Stimulated activated CD8-positive, alpha-beta memory T cell treated with anti-CD3 and anti-CD28 coated beads, Interleukin-7, amount 100 ng/mL, for 24 hours (primary cell): Measurements from ENCODE around the gene PRDM16.

Experiments used
- DNase-seq: peaks from one replicate; pipeline ENCODE4 v3.0.0-alpha.2; 2020; ENCODE audit warnings: low read depth

Gene PRDM16

DNA sequence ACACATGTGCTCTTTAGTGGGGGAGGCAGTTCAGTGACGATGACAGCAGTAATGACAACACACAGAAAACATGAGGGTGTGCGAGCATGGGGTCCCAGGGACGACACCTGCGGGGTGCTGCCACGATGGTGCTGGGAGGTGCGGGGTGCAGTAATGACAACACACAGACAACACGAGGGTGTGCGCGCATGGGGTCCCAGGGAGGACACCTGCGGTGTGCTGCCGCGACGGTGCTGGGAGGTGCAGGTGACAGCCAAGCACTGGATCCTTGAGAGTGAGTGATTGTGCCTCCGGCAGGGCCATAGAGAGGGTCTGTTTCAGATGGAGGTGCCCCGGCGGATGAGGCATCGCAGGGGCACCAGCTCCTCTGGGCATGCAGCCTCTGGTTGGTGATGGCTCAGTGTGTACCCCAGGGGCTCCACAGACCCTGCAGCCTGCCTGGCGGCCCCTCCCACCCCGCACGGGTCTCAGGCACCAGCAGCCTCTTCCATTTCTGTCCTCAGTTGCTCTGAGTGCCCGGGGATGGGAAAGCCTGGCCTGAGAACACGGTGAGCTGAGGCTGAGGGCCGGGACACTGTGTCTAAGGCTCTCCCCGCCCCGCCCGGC, 193.8 kb downstream of the PRDM16 start:
- DNase-seq = no peak

GRCh38 chr1:3263790-3264189, 194.8 kb downstream of the PRDM16 start:
- DNase-seq = no peak

GRCh38 chr1:3264456-3264855, 195.5 kb downstream of the PRDM16 start:
- DNase-seq = no peak

GRCh38 chr1:3265835-3266805, 197.1 kb downstream of the PRDM16 start:
- DNase-seq = no peak

DNA sequence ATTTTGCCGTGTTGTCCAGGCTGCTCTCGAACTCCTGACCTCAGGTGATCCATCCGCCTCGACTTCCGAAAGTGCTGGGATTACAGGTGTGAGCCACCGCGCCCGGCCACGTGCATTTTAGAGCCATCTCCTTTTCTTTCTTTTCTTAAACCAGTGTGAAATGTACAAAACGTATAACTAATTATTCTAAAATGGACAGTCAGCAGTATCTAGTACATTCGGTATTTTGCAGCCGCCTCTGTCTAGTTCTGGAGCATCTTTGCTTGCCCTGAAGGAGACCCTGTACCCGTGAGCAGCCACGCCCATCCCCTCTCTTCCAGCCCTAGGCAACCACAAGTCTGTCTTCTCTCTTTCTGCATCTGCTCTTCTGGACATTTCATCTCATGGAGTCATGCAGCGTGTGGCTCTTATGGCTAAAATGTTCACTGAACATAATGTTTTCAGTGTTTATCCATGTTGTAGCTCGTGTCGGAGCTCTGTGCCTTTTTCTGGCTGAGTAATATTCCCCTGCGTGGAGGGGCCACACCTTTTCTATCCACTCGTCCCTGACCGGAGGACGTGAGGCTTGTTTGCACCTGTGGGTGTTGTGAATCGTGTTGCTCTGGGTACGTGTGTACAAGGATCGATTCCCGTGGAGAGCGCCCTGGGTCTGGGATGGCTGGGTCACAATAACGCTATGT, 198.0 kb downstream of the PRDM16 start:
- DNase-seq = no peak

DNA sequence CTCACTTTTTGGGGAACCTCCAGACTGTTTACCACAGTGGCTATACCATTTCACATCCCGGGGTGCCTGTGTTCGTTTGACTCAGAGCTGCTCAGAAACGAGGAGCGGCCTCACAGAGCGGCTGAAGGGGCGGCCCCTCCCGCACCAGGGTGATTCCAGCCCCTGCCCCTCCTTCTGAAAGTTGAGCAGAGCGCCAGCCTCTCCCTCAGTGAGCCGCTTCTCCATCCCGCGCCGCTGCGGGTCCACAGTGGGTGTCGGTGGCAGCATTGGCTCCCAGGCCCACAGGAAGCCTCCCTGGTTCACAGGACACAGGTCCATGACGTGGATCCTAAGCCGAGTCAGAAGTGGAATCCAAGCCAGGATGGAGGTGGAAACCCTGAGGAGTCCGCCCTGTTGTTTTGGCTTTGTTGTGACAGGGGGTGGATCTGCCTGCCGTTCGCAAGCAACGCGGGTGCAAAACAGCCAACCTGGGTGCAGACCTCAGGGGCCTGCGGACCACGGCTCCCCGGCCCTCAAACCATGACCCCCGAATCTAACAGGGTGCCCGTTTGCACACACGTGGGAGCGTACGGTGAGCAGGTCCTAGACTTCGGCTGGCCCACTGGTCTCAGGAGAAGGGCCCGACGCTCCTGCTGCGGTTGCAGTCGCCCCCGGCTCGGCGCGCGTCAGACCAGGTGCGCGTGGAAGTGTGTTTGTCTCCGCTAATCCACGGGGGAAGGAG, 198.7 kb downstream of the PRDM16 start:
- DNase-seq = no peak

- no peak for DNase-seq
Measured at GRCh38 chr1:3268281-3268680, 199.3 kb downstream of the PRDM16 start.

- DNase-seq = no peak
Measured at GRCh38 chr1:3270403-3271245, 201.6 kb downstream of the PRDM16 start.

DNA sequence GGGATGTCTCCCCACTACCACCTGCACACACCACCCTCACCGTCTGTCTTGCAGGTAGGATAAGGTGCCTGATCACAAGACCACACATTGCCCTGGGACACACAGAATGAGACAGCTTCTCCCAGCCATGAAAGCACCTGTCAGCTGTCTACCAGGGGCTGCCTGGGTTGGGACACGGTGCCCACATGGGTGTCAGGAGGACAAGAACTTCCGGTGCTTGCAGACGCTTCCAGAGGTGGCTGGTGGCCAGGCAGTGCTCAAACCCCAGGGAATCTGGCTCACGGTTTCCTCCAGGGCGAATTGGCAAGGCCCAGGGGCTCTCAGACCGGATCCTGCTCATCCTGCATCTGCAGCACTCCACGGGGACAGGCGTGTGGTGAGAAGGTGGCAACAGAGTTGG, 202.9 kb downstream of the PRDM16 start:
- DNase-seq = no peak

DNA sequence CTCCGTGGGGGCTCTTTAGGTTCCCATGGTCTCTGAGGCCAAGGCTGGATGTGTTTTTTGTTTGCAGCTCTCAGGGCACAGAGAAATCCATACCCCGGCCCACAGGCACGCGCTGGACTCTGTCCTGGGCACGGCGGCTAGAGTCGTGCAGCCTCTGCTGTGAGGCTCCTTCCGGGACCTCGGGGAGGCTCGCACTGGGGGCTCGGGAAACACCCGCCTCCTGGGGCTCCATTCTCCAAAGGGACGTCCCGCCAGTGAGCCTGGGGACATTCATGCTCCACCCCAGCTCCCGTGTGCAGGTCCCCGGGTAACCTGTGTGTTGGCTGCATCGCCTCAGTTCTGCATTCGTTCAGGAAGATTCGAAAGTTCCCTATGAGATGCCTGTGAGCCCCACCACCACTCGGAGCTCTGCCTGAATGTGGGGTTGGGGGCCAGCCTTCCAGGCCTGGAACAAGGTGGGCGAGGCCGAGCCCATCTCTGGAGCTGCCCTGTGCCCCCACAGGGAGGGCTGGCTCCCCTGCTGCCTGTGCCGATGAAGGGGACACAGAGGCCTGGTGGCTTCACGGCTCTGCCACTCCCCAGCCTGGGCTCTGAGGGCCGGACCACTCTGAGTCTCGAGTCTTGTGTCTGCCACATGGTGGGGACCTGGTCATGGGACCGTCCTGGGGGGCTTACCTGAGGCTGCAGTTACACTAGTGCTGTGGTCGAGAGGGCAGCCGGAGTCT, 203.5 kb downstream of the PRDM16 start:
- DNase-seq = no peak

- DNase-seq = no peak
Measured at GRCh38 chr1:3273447-3273846, 204.4 kb downstream of the PRDM16 start.

DNA sequence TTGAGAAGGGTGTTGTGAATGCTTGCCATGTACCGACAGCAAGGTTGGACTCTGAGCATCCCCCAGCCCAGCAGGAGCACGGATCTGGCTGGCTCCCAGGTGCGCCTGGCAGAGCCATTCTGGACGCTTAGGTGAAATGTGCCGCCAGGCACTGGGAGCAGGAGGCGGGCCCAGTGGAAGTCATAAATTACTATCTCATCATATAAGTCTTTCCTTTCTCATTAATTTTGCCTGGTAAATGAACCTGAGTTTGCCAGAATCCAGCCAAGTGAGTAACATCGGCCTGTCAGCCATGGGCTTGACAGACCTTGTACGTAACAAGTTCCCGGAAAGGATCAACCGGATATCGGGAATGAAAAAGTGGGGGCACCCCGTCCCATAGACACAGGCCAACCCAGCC, 206.0 kb downstream of the PRDM16 start:
- no peak for DNase-seq

GRCh38 chr1:3275471-3276340, 206.7 kb downstream of the PRDM16 start:
- no peak for DNase-seq

DNA sequence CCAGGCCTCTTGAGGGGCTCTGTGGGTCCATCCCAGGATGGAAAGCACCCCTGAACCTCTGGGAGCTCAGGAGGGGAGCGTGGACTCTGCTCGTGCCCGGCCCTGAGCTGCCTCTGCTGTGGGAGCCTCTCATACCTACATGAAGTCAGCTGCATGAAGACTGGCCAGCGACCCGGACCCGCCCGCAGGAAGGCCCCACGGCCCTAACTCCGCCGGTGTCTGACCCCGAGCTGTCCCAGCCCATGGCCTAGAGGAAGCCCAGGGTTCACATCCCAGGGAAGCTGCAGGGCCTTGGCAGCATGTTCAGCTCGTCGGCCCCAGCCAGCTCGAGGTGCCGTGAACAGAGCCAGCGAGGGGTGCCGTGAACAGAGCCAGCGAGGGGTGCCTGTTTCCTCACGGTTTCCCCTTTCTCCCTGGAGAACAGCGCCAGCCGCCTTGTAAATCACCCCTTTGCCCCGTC, 207.4 kb downstream of the PRDM16 start:
- DNase-seq = no peak

GRCh38 chr1:3277011-3277471, 208.0 kb downstream of the PRDM16 start:
- DNase-seq = no peak

GRCh38 chr1:3277623-3278022, 208.6 kb downstream of the PRDM16 start:
- DNase-seq = no peak

DNA sequence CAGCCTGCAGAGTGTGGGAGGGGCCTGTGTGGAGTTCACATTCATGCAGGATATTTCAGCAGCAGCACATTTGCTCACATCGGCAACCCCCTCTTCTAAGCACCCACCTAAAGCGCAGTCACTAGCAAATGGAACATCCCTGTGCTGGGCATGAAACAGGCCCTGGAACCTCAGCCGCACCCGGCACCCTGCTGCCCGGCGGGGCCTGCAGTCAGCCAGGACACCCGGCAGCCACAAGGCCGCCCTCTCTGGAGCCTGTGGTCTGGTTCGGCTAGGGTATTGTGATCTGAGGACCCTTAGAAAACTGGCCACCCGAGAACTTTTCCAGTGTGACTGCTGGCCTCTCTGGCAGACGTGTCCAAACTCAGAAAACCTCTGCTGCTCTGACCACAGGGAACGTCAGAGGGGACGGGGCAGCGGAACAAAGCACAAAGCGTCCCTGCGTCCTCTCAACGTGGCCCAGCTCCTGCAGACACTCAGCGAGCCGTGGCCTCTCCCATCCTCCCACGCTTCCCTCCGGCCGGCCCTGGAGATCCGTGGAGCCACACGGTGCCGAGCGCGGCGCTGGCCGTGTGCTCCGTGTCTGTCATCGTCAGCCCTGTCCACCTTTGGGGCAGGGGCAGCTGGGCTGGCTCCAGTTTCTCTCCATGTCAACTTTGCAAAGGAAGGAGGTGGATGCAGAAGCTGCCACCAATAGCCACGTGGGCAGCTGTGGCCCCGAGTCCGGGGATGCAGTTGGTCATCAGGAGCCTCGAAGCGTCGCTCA, 209.6 kb downstream of the PRDM16 start:
- DNase-seq = no peak

DNA sequence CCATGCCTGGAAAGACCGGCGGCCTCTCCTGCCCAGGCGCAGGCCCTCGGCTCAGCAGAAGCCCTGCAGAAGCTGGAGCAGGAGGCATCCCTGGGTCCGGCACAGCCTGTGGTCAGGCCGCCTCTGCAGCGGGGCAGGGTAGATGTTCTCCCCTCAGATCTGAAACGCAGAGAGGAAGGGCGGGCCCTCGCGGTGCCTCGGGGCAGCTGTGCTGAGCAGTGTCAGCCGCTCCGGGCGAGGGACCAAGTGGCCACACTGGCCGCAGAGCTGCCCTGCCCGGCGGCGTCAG, 210.1 kb downstream of the PRDM16 start:
- DNase-seq = no peak

- no peak for DNase-seq
Measured at GRCh38 chr1:3281735-3282134, 212.7 kb downstream of the PRDM16 start.
